GM21825 (cell line): Measurements from ENCODE around the gene ATG16L2.

Experiments used
- ATAC-seq: cut with Tn5 transposase; IDR thresholded peaks from one replicate; pipeline ENCODE4 v1.9.1; 2021; ENCODE audit warnings: mild to moderate bottlenecking, moderate library complexity; ENCODE audit not compliant: unreplicated experiment

ATG16L2 gene

DNA sequence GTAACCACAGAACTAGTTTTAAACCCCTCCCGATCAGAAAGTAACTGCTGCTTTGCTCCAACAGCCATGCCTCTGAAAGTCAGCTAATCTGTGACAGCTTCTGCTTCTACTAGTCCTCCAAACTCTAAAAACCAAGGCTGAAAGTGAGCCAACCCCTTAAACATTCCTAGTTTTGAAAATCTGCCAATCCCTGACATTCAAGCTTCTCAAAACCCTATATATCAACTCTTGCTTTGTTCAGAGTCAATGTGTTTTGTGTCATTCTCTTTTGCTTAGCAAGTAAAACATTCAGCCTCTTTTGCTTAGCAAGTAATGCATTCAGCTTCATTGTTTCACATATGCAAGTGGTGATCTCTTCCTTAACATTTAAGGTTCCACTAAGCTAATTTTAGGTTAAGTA lies 56.9 kb downstream of the ATG16L2 start:
- ATAC-seq: no peak

DNA sequence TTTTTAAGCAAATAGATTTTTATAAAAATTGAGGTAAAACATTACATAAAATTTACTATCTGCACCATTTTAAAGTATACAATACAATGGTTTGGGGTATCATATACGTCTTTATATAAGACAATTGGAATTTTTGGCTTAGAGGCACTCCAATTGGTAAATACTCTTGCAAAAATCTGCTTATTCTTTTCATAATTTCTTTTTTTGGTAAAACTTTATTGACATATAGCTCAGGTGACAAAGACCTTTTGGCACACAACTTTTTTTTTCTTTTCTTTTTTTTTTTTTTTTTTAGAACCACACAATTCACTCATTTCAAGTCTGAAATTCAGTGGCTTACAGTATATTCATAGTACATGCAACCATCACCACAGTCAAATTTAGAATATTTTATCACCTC lies 57.8 kb downstream of the ATG16L2 start:
- ATAC-seq: no peak

DNA sequence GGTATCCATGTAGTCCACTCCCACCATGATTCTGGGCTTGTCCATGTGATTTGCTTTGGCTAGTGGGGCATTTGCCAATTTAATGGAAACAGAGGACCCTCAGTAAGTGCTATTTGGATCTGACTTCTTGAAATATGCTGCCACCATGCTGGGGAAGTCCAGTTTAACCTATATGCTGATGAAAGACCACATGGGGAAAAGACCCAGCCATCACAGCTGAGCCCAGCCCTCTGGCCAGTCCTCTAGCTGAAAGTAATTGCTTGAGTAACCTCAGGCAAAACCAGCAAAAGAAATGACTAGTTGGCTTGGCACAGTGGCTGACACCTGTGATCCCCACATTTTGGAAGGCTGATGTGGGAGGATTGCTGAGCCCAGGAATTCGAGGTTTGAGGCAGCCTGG lies 61.5 kb downstream of the ATG16L2 start:
- no peak for ATAC-seq

- no peak for ATAC-seq
These were observed 61.9 kb downstream of the ATG16L2 start for GRCh38 chr11:72876147-72876546.
